ENCODE measurements around the gene LAMC1.

LAMC1 gene

DNA sequence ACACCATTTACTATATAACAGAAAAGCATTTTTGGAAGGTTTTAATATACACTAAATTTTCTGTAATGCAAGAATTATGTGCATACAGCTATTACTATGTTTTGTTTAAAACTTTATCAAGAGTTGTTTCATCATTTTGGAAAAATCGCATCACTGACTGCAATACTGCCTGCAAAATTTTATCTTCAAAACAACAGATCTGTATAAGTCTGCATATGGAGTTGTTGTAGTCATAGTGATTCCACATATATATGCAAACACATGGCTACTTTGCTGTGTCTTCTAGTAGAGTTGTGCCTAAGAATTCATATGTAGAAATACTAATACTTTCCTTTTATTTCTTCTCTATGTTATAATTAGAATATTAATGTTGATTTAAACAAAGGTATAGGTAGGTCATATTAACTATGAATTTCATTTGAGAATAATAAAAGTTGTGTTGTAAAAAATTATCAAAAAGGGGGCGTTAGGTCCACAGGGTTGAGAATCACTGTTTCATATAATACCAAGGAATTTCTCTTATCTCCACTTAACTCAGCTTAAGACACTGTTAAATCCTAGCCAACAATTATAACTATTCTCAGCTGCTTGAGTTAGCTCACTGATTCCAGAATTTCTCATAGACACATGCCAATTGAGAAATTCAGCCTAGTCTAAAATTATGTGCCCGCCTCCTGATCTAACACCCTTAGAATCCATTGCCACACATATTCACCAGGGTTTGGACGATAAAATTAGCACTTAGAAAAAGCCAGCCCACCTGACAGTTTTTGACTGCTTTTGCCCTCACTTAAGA lies 22.9 kb upstream of the LAMC1 start:
- H2AFZ ChIP-seq (ENCODE audit: low read depth), result no peak overlapping the region
- no peaks in the 10 kb centered on the region for H3K27me3 ChIP-seq (ENCODE audit: insufficient read depth, low read depth)
- H3K27ac ChIP-seq, result no peak overlapping the region
- no peaks in the 10 kb centered on the region for H3K79me2 ChIP-seq (ENCODE audit: insufficient read depth, low read depth)
- no peak overlapping the region for H3K9ac ChIP-seq
- H3K4me3 ChIP-seq (IDR thresholded peaks at IDR 0.05; ENCODE audit: insufficient read depth, low read depth, low read length), result no peak overlapping the region
- no peak overlapping the region for H3K4me2 ChIP-seq
- no peaks in the 10 kb centered on the region for H3K4me1 ChIP-seq (ENCODE audit: low read depth, poor library complexity, severe bottlenecking)
- TF ChIP-seq, protein P1, sequence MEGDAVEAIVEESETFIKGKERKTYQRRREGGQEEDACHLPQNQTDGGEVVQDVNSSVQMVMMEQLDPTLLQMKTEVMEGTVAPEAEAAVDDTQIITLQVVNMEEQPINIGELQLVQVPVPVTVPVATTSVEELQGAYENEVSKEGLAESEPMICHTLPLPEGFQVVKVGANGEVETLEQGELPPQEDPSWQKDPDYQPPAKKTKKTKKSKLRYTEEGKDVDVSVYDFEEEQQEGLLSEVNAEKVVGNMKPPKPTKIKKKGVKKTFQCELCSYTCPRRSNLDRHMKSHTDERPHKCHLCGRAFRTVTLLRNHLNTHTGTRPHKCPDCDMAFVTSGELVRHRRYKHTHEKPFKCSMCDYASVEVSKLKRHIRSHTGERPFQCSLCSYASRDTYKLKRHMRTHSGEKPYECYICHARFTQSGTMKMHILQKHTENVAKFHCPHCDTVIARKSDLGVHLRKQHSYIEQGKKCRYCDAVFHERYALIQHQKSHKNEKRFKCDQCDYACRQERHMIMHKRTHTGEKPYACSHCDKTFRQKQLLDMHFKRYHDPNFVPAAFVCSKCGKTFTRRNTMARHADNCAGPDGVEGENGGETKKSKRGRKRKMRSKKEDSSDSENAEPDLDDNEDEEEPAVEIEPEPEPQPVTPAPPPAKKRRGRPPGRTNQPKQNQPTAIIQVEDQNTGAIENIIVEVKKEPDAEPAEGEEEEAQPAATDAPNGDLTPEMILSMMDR (conservative IDR thresholded peaks at IDR 0.05; ENCODE audit: low read depth, low read length), result no peak
- H3K36me3 ChIP-seq (ENCODE audit: insufficient read depth), result no peaks in the 10 kb centered on the region
- no peaks in the 10 kb centered on the region for H4K20me1 ChIP-seq (ENCODE audit: insufficient read depth)

DNA sequence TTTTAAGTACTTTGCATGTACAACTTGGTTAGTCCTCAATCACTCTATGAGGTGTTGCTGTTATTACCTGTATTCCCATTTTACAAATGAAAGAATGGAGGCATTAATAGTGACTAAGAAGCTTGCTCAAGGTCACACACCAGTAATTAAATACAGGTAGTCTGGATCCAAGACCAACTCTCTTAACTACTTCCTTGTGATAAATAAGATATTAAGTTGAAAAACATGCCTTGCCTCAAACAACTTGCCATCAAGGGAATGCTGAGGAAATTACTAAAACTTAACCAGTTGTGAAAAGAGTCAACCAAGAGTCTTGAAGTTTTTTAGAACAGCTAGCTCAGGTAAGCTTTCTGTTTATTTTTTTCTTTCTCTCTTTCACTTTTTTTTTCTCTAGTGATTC lies 21.0 kb upstream of the LAMC1 start:
- no peaks in the 10 kb centered on the region for H3K79me2 ChIP-seq (ENCODE audit: insufficient read depth, low read depth)
- no peaks in the 10 kb centered on the region for H3K27me3 ChIP-seq (ENCODE audit: insufficient read depth, low read depth)
- H3K36me3 ChIP-seq (ENCODE audit: insufficient read depth), result no peaks in the 10 kb centered on the region
- H2AFZ ChIP-seq (ENCODE audit: low read depth), result no peak overlapping the region
- no peak overlapping the region for H3K9ac ChIP-seq
- no peaks in the 10 kb centered on the region for H3K4me1 ChIP-seq (ENCODE audit: low read depth, poor library complexity, severe bottlenecking)
- no peak overlapping the region for H3K27ac ChIP-seq
- no peak overlapping the region for H3K4me3 ChIP-seq (IDR thresholded peaks at IDR 0.05; ENCODE audit: insufficient read depth, low read depth, low read length)
- TF ChIP-seq, protein P1 (conservative IDR thresholded peaks at IDR 0.05; ENCODE audit: low read depth, low read length), result no peak
- H4K20me1 ChIP-seq (ENCODE audit: insufficient read depth), result no peaks in the 10 kb centered on the region
- H3K4me2 ChIP-seq, result no peak overlapping the region

DNA sequence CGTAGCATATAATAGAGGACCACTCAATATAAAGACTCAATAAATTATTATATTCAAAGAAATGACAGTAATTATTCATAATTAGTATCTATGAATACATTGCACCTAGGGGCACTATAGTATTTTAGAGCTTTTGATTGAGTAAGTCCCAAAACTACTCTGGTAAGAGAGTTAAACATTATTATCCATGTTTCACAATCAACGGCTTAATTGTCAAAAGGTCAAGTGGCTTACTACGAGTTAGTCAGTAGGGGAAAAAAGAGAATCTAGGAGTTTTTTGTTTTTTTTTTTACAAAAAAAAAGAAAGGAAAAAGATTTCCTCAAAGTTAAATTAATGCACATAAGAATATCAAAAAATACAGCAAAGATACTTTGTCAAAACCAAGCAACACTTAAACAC lies 20.4 kb upstream of the LAMC1 start:
- Histone ChIP-seq H3K9ac (no peak overlapping the region), H3K36me3 (ENCODE audit: insufficient read depth) (no peaks in the 10 kb centered on the region), H3K27ac (no peak overlapping the region), H3K4me2 (no peak overlapping the region), H3K27me3 (ENCODE audit: insufficient read depth, low read depth) (no peaks in the 10 kb centered on the region), H2AFZ (ENCODE audit: low read depth) (no peak overlapping the region), H4K20me1 (ENCODE audit: insufficient read depth) (no peaks in the 10 kb centered on the region), H3K4me3 (IDR thresholded peaks at IDR 0.05; ENCODE audit: insufficient read depth, low read depth, low read length) (no peak overlapping the region), H3K79me2 (ENCODE audit: insufficient read depth, low read depth) (no peaks in the 10 kb centered on the region), H3K4me1 (ENCODE audit: low read depth, poor library complexity, severe bottlenecking) (no peaks in the 10 kb centered on the region)
- TF ChIP-seq, protein P1 (conservative IDR thresholded peaks at IDR 0.05; ENCODE audit: low read depth, low read length), result no peak

DNA sequence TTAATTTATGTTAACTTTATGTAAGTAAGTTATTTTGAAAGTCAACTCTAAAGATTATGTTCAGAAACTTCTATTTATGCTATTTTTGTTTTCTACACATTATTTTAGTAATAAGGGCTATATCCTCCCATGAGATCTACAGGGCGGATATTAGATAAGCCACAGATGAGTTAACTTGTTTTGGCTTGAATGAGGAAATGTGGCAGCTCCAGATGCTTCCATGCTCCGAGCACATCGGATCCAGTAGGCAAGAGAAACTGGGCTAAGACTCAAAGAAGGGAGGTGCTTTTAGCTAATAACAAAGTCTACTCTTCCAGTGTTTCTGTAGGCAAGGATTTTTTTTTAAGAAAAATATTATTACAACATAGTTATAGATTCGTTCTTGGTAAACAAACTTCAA lies 20.0 kb upstream of the LAMC1 start:
- Histone ChIP-seq H3K4me1 (ENCODE audit: low read depth, poor library complexity, severe bottlenecking) (no peaks in the 10 kb centered on the region), H3K36me3 (ENCODE audit: insufficient read depth) (no peaks in the 10 kb centered on the region), H3K9ac (no peak overlapping the region), H3K27me3 (ENCODE audit: insufficient read depth, low read depth) (no peaks in the 10 kb centered on the region), H2AFZ (ENCODE audit: low read depth) (no peak overlapping the region), H3K4me3 (IDR thresholded peaks at IDR 0.05; ENCODE audit: insufficient read depth, low read depth, low read length) (no peak overlapping the region), H4K20me1 (ENCODE audit: insufficient read depth) (no peaks in the 10 kb centered on the region), H3K27ac (no peak overlapping the region), H3K79me2 (ENCODE audit: insufficient read depth, low read depth) (no peaks in the 10 kb centered on the region), H3K4me2 (no peak overlapping the region)
- TF ChIP-seq, protein P1 (conservative IDR thresholded peaks at IDR 0.05; ENCODE audit: low read depth, low read length), result no peak
